ENCODE results near the gene INTS11.

The INTS11 gene

DNA sequence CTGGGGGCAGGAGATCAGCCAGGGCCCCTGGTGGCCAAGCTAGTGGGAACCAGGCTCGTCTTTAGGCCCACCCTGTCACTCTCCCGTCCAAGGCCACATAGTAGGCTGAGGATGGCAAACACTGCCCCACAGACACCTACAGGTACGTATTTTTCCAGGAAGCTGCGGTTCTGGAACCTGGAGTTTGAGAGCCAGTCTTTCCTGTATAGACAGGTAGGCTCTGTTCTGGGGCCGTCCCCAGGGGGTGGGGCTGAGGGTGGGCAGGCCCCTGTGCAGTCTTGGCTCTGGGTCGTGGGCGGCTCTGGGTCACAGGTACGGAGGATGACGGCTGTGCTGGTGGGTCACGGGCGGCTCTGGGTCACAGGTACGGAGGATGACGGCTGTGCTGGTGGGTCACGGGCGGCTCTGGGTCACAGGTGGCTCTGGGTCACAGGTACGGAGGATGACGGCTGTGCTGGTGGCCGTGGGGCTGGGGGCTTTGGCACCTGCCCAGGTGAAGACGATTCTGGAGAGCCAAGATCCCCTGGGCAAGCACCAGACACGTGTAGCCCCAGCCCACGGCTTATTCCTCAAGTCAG lies 13.9 kb downstream of the INTS11 start:
- DNase-seq: no peak

- DNase-seq: no peak
Observed at GRCh38 chr1:1310109-1310385, 14.4 kb downstream of the INTS11 start.

DNA sequence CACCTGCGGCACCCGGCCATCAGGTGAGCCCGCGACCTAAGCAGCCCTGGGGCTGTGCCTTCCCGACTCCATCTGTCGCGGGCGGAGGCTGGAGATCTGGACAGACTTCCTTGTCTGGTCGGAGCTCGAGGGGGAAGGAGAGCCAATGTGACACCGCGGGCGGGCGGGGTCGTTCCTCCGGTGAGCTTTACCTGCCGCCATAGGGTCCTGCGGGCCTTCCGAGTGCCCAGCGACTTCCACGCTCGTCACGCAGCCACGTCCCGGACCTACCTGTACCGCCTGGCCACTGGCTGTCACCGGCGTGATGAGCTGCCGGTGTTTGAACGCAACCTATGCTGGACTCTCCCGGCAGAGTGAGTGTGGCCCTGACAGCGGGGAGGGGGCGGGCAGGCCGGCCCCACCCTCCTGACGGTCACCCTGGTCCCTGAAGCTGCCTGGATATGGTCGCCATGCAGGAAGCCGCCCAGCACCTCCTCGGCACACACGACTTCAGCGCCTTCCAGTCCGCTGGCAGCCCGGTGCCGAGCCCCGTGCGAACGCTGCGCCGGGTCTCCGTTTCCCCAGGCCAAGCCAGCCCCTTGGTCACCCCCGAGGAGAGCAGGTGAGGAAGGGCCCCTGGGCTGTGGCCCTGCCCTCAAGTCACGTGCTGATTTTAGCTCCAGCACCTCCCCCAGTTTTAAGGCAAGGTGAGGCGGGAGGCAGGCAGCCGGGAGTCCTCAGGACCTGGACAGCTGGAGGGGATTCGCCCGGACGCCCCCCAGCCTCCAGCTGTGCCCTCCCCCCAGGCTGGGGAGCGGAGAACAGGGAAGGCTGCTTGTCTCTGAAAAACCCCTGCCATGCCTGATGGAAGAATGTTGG lies 15.0 kb downstream of the INTS11 start:
- no peak for DNase-seq

- no peak for DNase-seq
Observed at GRCh38 chr1:1308756-1309250, 15.7 kb downstream of the INTS11 start.

DNA sequence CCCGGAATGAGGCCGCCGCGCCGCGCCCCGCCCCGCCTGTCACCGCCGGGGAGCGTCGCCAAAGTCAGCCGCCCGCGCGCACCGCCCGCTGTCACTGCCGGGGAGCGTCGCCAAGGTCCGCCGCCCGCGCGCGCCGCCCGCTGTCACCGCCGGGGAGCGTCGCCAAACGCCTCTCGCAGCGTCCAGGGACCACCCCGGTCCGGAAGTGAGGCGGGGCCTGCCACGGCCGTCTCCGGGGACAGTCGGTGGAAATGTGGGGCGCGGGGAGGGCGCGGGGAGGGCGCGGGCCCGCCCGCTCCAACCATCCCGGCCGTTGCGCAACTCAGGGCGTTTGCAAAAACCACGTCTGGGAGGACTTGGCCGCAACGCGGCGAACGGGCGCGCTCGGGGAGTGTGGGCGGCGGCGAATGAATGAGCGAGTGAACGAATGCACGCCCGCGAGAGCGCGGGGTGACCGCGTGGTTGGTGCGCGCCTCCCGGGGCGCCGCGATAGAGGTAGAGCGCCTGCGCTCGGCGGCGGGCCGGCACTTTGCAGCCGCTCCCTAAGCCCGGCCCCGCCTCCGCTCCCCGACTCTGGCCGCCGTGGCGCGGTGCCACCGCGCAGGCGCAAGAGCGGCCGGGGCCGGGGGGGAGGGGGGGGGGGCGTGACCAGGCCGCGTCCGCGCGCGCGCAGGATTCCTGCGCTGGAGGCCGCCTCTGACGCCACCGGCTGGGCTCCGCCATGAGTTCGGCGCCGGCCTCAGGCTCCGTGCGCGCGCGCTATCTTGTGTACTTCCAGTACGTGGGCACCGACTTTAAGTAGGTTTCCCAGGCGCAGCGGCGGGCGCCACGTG lies 16.3 kb downstream of the INTS11 start, which contains the start of the genes ACAP3 and PUSL1:
Gene ACAP3, minus strand, starts transcription at position 8 of the 833 bp plus-strand sequence. CDS start 115 bp downstream, outside the sequence.
Gene PUSL1, plus strand, starts transcription at position 675 of the 833 bp plus-strand sequence. Its CDS starts 47 bp downstream, at position 722.
- peak; percentile 50 for DNase-seq

DNA sequence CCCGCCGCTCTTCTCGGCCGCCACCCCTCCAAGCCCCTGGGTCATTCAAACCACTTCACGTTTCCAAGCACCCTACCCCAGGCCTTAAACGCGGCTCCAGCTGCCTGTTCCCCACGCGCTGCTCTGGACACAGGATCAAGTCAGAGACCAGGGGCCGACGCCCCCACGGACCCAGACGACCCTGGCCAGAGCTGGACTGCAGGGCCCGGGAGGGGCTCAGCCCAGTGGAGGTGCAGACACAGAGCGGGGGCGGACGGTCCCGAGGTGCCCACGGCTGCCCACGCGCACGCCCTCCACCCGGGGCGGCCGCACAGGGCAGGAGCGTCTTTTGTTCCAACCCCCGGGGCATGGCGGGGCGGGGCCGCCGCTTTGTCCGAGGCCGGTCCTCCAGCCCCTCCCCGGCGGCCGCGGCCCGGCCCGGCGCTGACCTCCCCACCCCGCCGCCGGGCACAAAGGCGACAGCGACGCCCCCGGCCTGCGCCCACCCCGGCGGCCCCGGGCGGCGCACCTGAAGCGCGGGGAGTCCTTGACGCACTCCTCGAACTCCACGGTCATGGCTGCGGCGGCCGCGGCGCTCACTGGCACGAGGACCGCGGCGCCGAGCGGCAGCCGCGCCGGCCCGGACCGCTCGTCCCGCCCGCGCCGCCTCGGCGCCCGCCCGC lies 17.1 kb downstream of the INTS11 start:
- DNase-seq: no peak

DNA sequence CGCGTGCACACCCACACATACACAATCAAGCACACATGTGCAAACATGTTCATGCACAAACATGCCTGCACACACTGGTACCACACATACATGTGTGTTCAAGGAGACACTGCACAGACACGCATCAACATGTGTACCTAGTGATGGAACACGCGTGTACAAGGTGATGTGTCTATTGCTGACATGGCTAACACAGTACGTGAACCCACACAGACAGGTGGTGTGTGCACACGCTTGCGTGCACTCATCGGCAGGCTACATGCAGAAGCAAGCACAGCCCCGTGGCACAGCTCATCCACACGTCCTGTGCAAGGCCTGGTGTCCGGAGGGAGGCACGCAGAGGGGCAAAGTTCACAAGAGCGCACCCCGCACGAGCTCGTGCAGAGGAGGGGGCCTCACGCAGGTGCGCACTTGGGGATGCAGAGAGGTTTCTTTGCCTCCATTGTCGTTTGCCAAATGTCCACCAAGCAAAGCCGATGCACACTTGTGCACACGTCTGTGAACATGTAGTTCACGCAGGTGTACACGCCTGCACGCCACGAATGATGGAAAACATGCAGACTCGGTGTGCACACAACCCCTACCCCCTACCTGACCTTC lies 17.7 kb downstream of the INTS11 start:
- no peak for DNase-seq

- DNase-seq: no peak
Observed at GRCh38 chr1:1306070-1306660, 18.3 kb downstream of the INTS11 start.

DNA sequence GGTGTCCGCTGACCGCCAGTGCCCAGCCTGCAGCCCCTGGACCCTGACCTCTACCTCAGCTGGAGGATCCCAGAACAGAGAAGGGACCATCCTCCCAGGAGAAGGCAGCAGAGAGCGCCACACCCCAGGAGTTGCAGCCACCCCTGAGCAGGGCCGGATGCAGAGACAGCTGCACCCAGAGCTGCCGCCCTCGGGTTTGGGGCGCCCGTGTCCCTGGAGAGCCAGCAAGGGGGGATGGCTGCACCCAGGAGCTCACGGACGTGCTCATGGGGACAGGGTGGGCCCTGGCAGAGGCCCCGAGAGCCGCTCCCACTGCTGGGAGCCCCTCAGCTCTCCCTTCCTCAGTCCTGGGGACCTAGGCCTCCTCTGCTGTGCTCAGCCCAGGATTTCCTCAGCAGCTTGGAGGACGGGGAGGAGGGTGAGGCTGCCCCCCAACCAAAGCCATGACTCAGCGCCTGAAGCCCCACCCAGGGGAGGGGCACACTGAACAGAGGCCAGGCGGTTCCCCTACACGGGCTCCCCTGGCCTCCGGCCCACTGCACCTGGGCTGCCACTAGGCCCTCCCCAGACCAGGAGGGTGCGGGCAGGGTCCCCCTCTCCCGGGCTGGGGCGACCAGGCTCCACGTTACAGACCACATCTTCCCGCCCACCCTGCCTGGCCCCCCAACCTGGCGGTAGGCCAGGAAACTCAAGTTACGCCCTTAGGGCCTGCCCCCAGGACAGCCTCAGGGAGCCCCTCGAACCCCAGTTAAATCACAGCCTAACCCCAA lies 19.0 kb downstream of the INTS11 start:
- no peak for DNase-seq

DNA sequence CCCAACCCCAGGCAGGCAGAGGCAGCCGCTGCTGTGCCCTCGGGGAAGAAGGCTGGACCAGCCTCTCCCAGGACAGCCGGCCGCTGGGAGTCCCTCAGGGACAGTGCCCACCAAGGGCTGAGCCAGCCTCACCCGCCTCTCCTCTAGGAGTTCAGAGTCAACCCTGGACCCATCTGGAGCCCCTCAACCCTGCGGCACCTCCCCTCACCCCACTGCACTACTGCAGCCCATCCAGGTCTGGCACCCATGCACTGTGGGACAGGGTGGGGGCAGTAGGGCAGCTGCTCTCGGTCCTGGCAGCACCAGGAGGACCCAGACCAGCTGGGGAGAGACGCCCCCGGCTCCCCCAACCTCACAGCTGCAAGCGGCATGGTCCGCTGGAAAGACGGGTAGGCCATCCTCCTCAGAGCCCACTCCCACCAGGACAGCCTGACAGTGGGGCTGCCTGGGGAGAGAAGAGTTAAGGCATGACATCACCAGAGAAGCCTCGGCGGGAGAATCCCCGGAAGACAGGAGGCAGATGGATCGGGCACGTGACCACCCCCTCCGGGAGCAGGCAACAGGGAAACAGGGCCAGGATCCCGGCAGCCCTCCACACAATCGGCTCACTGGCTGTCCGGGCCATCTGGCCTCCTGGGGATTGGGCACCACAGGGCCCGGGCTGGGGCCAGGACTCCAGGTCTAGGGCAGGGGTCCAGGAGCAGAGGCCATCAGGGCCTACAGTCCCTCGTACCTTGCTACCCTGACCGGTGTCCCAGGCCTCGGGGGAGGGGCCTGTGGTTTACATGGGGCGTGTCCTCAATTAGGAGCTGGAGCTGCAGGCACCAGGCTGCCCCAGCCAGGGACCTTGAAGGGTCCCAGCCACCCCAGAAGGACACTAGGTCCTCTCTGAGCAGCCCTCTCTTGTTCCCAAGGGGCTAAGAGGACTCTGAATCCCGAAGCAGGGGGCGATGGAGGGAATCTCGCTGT lies 19.8 kb downstream of the INTS11 start:
- peak; percentile 55 for DNase-seq

- no peak for DNase-seq
Observed at GRCh38 chr1:1303736-1304135, 20.7 kb downstream of the INTS11 start.

- no peak for DNase-seq
Observed at GRCh38 chr1:1302951-1303509, 21.4 kb downstream of the INTS11 start.

- DNase-seq: no peak
Observed at GRCh38 chr1:1302006-1302430, 22.4 kb downstream of the INTS11 start.

DNA sequence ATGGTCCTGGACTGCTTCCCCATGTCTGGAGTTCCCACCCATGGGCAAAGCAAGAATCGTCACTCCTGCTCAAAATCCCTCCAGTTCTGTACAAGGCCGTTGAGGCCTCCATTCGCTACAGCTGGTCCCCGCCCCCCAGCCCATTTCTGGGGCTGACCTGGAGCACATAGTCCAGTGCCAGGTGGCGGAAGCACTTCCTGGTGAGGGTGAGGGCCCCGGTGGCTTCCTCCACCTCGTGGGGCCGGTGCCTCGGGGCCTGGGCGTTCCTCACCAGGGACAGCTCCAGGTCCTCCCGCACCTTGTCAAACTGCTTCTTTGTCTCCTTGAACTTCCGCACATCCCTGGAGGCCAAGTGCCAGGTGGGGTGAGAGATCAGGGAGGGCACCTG lies 24.1 kb downstream of the INTS11 start:
- no peak for DNase-seq

GRCh38 chr1:1299686-1300351 lies 24.6 kb downstream of the INTS11 start:
- no peak for DNase-seq

GRCh38 chr1:1298861-1299685 lies 25.4 kb downstream of the INTS11 start:
- DNase-seq: peak; percentile 91

- DNase-seq: no peak
Observed at GRCh38 chr1:1297802-1298424, 26.5 kb downstream of the INTS11 start.

Measured in NCI-H524 treated with DMSO at 0.1 percent for 48 hours (cell line).